ENCODE data around the gene RESP18.

Gene RESP18

DNA sequence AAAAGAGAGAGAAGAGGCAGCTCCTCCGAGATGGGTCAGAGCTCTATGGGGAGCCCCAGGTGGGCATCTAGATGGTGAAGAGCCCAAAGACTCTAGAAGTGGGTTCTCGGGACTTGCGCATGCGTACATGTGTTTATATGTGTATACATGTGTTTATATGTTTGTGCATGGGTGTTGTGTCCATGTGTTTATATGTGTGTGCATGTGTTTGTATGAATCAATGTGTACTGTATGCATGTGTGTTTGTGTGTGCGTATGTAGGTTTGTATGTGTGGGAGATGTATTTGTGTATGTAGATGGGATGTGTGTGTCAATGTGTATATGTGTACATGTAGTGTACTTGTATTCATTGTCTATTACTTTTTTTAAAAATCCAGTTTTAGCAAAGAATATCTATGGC lies 29.5 kb upstream of the RESP18 start:
- DNase-seq (ENCODE audit: low read depth), result no peak
- TF ChIP-seq, protein P1, sequence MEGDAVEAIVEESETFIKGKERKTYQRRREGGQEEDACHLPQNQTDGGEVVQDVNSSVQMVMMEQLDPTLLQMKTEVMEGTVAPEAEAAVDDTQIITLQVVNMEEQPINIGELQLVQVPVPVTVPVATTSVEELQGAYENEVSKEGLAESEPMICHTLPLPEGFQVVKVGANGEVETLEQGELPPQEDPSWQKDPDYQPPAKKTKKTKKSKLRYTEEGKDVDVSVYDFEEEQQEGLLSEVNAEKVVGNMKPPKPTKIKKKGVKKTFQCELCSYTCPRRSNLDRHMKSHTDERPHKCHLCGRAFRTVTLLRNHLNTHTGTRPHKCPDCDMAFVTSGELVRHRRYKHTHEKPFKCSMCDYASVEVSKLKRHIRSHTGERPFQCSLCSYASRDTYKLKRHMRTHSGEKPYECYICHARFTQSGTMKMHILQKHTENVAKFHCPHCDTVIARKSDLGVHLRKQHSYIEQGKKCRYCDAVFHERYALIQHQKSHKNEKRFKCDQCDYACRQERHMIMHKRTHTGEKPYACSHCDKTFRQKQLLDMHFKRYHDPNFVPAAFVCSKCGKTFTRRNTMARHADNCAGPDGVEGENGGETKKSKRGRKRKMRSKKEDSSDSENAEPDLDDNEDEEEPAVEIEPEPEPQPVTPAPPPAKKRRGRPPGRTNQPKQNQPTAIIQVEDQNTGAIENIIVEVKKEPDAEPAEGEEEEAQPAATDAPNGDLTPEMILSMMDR (conservative IDR thresholded peaks at IDR 0.05; ENCODE audit: low read depth, low read length), result no peak
- H3K4me3 ChIP-seq (ENCODE audit: low read length), result no peak overlapping the region

GRCh38 chr2:219358170-219359075 lies 25.9 kb upstream of the RESP18 start:
- H3K4me3 ChIP-seq (ENCODE audit: low read length), result no peak overlapping the region
- no peak for DNase-seq (ENCODE audit: low read depth)
- TF ChIP-seq, protein P1 (conservative IDR thresholded peaks at IDR 0.05; ENCODE audit: low read depth, low read length), result no peak

DNA sequence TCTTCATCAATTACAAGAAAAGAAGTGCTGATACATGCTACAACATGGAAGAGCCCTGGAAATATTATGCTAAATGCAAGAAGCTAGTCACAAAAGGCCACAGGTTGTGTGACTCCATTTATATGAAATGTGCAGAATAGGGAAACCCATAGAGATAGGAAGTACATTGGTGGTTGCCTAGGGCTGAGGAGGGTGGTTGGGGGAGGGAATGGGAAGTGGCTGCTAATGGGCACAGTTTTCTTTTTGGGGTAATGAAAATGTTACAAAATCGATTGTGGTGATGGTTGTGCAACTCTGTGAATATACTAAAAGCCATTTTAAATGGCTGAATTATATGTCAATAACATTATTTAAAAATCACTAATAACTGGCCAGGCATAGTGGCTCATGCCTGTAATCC lies 24.3 kb upstream of the RESP18 start:
- TF ChIP-seq, protein P1 (conservative IDR thresholded peaks at IDR 0.05; ENCODE audit: low read depth, low read length), result no peak
- H3K4me3 ChIP-seq (ENCODE audit: low read length), result no peak overlapping the region
- no peak for DNase-seq (ENCODE audit: low read depth)

- no peak for DNase-seq (ENCODE audit: low read depth)
- TF ChIP-seq, protein P1 (conservative IDR thresholded peaks at IDR 0.05; ENCODE audit: low read depth, low read length), result no peak
- H3K4me3 ChIP-seq (ENCODE audit: low read length), result no peak overlapping the region
Observed at GRCh38 chr2:219354582-219354981, 22.0 kb upstream of the RESP18 start.

- H3K4me3 ChIP-seq (ENCODE audit: low read length), result no peak overlapping the region
- DNase-seq (ENCODE audit: low read depth), result no peak
- TF ChIP-seq, protein P1 (conservative IDR thresholded peaks at IDR 0.05; ENCODE audit: low read depth, low read length), result no peak
Observed at GRCh38 chr2:219353129-219353528, 20.6 kb upstream of the RESP18 start.

- TF ChIP-seq, protein P1 (conservative IDR thresholded peaks at IDR 0.05; ENCODE audit: low read depth, low read length), result peak; percentile 71
- no peak overlapping the region for H3K4me3 ChIP-seq (ENCODE audit: low read length)
- DNase-seq (ENCODE audit: low read depth), result no peak
Observed at GRCh38 chr2:219352448-219353023, 20.0 kb upstream of the RESP18 start.

All from retinal pigment epithelial cell (primary cell).